Activated naive CD8-positive, alpha-beta T cell treated with anti-CD3 and anti-CD28 coated beads, Interleukin-2, amount 10 ng/mL, durations not matched to agents 7 days and 5 days (primary cell): ENCODE results near the gene ADARB1. TPM values are rescaled to one million over a fixed set of nuclear protein-coding genes. Genes with fewer than 3 reads are reported as not detected.

Experiments used
- ATAC-seq: fragments of 150-1000 bp; cut with Tn5 transposase; one replicate; pipeline ENCODE4 v1.10.0; 2021; ENCODE audit warnings: low read depth, moderate library complexity
- POLR2A ChIA-PET: fragments of 350-600 bp; sonication (Branson Sonifier 250); formaldehyde crosslinking; loops from one replicate; lab custom pipeline; 2021; ENCODE audit warnings: antibody characterized with exemption; lab: Charles Lee
- DNase-seq: peaks from one replicate; pipeline ENCODE4 v3.0.0; 2021
- H3K27ac Mint-ChIP-seq: one replicate; pipeline ENCODE4 v1.8.0; 2022; ENCODE audit warnings: mild to moderate bottlenecking, mixed read lengths
- H3K27me3 Mint-ChIP-seq: one replicate; pipeline ENCODE4 v1.8.0; 2022; ENCODE audit warnings: mild to moderate bottlenecking, moderate library complexity, mixed read lengths
- H3K36me3 Mint-ChIP-seq: one replicate; pipeline ENCODE4 v1.8.0; 2021; ENCODE audit warnings: mild to moderate bottlenecking, mixed read lengths
- H3K4me1 Mint-ChIP-seq: one replicate; pipeline ENCODE4 v1.8.0; 2021; ENCODE audit warnings: mixed read lengths
- H3K4me3 Mint-ChIP-seq: one replicate; pipeline ENCODE4 v1.8.0; 2022; ENCODE audit warnings: mild to moderate bottlenecking, moderate library complexity, mixed read lengths
- H3K9me3 Mint-ChIP-seq: one replicate; pipeline ENCODE4 v1.8.0; 2021; ENCODE audit warnings: mixed read lengths
- total RNA-seq, 2 experiments: library from RNA; stranded (reverse); gene quantifications; one replicate each; pipeline ENCODE4 v1.2.3, GENCODE V29; 2021

The ADARB1 gene
- total RNA-seq, 2 experiments from 2014 or later = 48.3 to 48.4 TPM

DNA sequence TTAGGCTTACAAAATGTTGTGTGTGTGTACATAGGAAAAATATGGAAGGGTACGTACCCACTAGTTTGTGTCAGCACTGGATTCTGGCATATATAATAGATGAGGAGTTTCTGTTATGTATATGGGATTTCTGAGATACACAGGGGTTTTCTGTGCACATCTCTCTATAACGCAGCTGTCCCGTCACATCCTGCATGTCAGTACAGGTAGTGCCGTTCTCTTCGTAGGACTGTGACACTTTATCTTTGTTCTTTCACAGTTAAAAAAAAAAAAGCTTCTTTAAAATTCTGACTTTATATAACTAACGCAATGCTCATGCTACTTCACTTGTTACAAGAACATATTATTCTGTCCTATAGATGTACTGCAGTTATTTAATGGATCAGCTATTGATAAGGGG is 42.9 kb downstream of the ADARB1 start:
- peaks cover 20% of the 10 kb centered on the region for H3K4me1 Mint-ChIP-seq
- no peak for ATAC-seq
- DNase-seq = no peak
- POLR2A ChIA-PET = no interaction called here
- H3K27ac Mint-ChIP-seq = no peak overlapping the region
- H3K36me3 Mint-ChIP-seq = peaks cover 14% of the 10 kb centered on the region
- H3K9me3 Mint-ChIP-seq = no peaks in the 10 kb centered on the region
- no peaks in the 10 kb centered on the region for H3K27me3 Mint-ChIP-seq
- no peak overlapping the region for H3K4me3 Mint-ChIP-seq

- Mint-ChIP-seq H3K9me3 (no peaks in the 10 kb centered on the region), H3K4me1 (peaks cover 24% of the 10 kb centered on the region), H3K36me3 (peaks cover 14% of the 10 kb centered on the region), H3K4me3 (no peak overlapping the region), H3K27ac (no peak overlapping the region), H3K27me3 (no peaks in the 10 kb centered on the region)
- ATAC-seq = no peak
- DNase-seq = no peak
- POLR2A ChIA-PET = no interaction called here
Measured at GRCh38 chr21:45118099-45118498, 43.7 kb downstream of the ADARB1 start.

DNA sequence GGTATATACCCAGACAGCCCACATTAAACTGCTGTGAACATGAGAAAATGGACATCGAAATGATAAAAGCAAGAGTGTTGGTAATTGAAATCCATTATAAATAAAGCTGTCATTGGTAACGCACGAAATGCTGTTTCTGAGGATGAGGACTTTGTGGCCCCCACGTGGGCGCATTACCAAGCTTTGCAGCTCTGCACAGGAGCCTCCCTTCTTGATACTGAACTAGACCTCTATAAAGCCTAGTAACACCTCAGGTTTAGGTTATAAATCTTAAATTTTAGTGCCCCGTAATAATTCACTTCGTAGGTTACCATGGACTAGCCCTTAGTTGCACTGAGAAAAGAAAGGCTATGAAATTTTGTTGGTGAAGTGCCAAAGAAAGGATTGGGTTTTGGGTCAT is 45.4 kb downstream of the ADARB1 start:
- Mint-ChIP-seq H3K4me1 (peaks cover 22% of the 10 kb centered on the region), H3K27me3 (no peaks in the 10 kb centered on the region), H3K9me3 (no peaks in the 10 kb centered on the region), H3K36me3 (peaks cover 18% of the 10 kb centered on the region), H3K27ac (no peak overlapping the region), H3K4me3 (no peak overlapping the region)
- ATAC-seq (no peak), DNase-seq (no peak)
- POLR2A ChIA-PET = no interaction called here

DNA sequence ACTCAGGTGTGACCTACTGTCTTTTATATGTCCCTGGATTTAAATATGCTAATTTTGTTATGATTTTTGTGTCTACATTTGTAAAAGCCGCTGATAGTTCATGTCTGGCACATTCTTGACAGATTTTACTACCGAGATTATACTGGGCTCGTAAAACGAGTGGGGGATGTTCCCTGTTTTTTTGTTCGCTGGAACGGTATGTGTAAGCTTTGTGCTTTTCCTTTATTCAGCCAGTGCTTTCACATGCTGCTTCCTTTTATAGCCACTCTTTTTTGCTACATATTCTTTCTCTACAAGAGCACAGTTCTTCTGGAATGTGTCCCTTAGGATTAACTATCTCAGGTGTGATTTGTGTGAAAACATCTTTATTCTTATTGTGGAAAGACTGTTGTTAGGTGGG is 46.6 kb downstream of the ADARB1 start:
- no peak for ATAC-seq
- H3K36me3 Mint-ChIP-seq = peaks cover 15% of the 10 kb centered on the region
- POLR2A ChIA-PET = no interaction called here

DNA sequence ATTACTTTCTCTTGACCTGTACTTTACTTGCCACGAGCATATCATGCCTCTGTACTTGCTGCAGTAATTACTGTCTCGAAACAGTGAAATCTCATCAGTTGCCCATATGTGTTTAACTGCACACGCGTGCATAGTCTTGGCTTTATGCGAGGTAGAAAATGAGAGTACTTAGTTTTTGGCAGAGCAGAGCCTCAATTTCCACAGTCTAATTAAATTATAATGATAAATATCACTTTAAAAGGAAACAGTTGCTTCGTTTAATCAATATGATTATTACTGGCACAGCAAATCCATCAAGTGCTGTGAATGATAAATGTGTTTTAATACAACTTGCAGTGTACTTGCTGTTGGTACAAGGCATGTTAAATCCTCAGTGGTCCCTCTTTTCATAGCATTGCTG is 47.6 kb downstream of the ADARB1 start:
- H3K27me3 Mint-ChIP-seq = no peaks in the 10 kb centered on the region
- H3K27ac Mint-ChIP-seq = no peak overlapping the region
- peaks cover 9% of the 10 kb centered on the region for H3K36me3 Mint-ChIP-seq
- no peaks in the 10 kb centered on the region for H3K9me3 Mint-ChIP-seq
- H3K4me3 Mint-ChIP-seq = no peak overlapping the region
- POLR2A ChIA-PET = no interaction called here
- H3K4me1 Mint-ChIP-seq = peaks cover 8% of the 10 kb centered on the region
- DNase-seq (no peak), ATAC-seq (no peak)

More for the DNA sequence above, 46.6 kb downstream of the ADARB1 start:
- Mint-ChIP-seq H3K27ac (no peak overlapping the region), H3K4me1 (peaks cover 15% of the 10 kb centered on the region), H3K4me3 (no peak overlapping the region), H3K9me3 (no peaks in the 10 kb centered on the region), H3K27me3 (no peaks in the 10 kb centered on the region)
- no peak for DNase-seq

GRCh38 chr21:45122432-45123132 is 48.2 kb downstream of the ADARB1 start:
- Mint-ChIP-seq H3K4me3 (no peak overlapping the region), H3K4me1 (peaks cover 7% of the 10 kb centered on the region), H3K9me3 (no peaks in the 10 kb centered on the region), H3K36me3 (peaks cover 7% of the 10 kb centered on the region), H3K27ac (no peak overlapping the region), H3K27me3 (no peaks in the 10 kb centered on the region)
- ATAC-seq (no peak), DNase-seq (no peak)
- POLR2A ChIA-PET = interaction anchor here (0.6 kb wide), 1 partner anchor 172 kb away, joined by 4 read pairs; no protein-coding TSS in a partner anchor

GRCh38 chr21:45123440-45123839 is 49.1 kb downstream of the ADARB1 start:
- POLR2A ChIA-PET = no interaction called here
- DNase-seq (no peak), ATAC-seq (no peak)
- no peak overlapping the region for H3K27ac Mint-ChIP-seq
- no peaks in the 10 kb centered on the region for H3K27me3 Mint-ChIP-seq
- H3K4me3 Mint-ChIP-seq = no peak overlapping the region
- H3K4me1 Mint-ChIP-seq = peaks cover 10% of the 10 kb centered on the region
- H3K9me3 Mint-ChIP-seq = no peaks in the 10 kb centered on the region
- peaks cover 7% of the 10 kb centered on the region for H3K36me3 Mint-ChIP-seq

DNA sequence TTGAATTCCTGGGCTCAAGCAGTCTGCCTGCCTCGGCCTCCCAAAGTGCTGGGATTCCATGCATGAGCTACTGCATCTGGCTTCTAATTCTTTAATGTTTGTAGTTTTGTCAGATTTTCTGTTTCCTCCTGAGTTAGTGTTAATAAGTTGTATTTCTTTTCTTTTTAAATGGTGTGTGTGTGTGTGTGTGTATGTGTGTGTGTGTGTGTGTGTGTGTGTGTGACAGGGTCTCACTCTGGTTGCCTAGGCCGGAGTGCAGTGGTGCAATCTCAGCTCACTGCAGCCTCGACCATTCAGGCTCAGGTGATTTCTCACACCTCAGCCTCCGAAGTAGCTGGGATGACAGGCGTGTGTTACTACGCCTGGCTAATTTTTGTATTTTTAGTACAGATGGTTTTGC is 50.2 kb downstream of the ADARB1 start:
- H3K4me1 Mint-ChIP-seq = peaks cover 16% of the 10 kb centered on the region
- POLR2A ChIA-PET = interaction anchor here (0.6 kb wide), 1 partner anchor 183 kb away, joined by 3 read pairs; no protein-coding TSS in a partner anchor
- H3K36me3 Mint-ChIP-seq = peaks cover 6% of the 10 kb centered on the region
- no peak overlapping the region for H3K27ac Mint-ChIP-seq
- no peaks in the 10 kb centered on the region for H3K9me3 Mint-ChIP-seq
- no peak overlapping the region for H3K4me3 Mint-ChIP-seq
- DNase-seq (no peak), ATAC-seq (no peak)
- no peaks in the 10 kb centered on the region for H3K27me3 Mint-ChIP-seq

- POLR2A ChIA-PET = interaction anchor here (0.6 kb wide), 1 partner anchor 183 kb away, joined by 3 read pairs; no protein-coding TSS in a partner anchor
- H3K27ac Mint-ChIP-seq = no peak overlapping the region
Measured at GRCh38 chr21:45125357-45125756, 51.0 kb downstream of the ADARB1 start.

DNA sequence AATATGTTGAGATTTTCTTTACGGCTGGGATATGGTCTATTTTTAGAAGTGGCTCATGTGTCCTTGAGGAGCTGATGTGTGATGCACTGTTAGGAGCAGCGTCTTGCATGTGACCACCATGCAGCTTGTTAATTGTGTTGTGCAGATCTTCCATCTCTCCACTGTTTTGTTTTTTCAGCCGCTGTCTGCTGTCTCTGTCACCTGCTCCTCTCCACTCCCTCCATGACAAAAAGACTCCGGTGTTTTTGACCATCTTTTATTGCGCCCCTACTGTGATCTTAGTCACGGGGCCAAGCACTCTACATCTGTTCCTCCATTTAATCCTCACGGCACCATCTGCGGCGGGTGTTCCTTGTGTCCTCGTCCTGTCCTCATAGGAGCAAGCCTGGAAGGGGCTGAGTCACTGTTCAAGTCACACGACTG is 51.8 kb downstream of the ADARB1 start:
- POLR2A ChIA-PET = no interaction called here
- no peak for DNase-seq
- no peak overlapping the region for H3K27ac Mint-ChIP-seq
- H3K4me1 Mint-ChIP-seq = peaks cover 21% of the 10 kb centered on the region
- H3K9me3 Mint-ChIP-seq = no peaks in the 10 kb centered on the region
- H3K4me3 Mint-ChIP-seq = no peak overlapping the region
- no peaks in the 10 kb centered on the region for H3K27me3 Mint-ChIP-seq
- peaks cover 6% of the 10 kb centered on the region for H3K36me3 Mint-ChIP-seq
- ATAC-seq = no peak

More at GRCh38 chr21:45125357-45125756, 51.0 kb downstream of the ADARB1 start:
- H3K9me3 Mint-ChIP-seq = no peaks in the 10 kb centered on the region
- H3K4me3 Mint-ChIP-seq = no peak overlapping the region
- peaks cover 6% of the 10 kb centered on the region for H3K36me3 Mint-ChIP-seq
- peaks cover 21% of the 10 kb centered on the region for H3K4me1 Mint-ChIP-seq
- DNase-seq (no peak), ATAC-seq (no peak)
- no peaks in the 10 kb centered on the region for H3K27me3 Mint-ChIP-seq

DNA sequence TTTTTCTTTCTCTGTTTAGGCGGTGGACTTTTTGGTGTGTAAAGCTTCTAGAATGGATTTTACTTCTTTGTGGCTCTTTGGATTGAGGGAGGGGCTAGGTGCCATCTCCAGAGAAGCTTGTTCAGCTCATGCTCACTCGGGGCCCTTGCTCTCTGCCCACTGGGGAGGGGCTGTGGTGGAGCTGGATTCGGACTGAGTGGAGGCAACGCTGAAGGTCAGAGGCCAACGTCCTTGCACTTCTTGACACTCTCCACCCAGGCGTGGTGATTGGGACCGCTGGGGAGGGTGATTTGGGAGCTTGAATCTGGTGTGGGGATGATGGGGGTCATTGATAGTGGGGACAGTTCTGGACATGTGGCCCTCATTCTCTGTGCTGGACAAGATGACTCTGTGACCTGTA is 52.6 kb downstream of the ADARB1 start:
- POLR2A ChIA-PET = interaction anchor here (0.8 kb wide), 1 partner anchor 187 kb away, joined by 3 read pairs; the partner anchor contains the start of gene SLX9
- peaks cover 6% of the 10 kb centered on the region for H3K36me3 Mint-ChIP-seq
- H3K4me1 Mint-ChIP-seq = peaks cover 21% of the 10 kb centered on the region
- no peaks in the 10 kb centered on the region for H3K27me3 Mint-ChIP-seq
- no peaks in the 10 kb centered on the region for H3K9me3 Mint-ChIP-seq
- H3K27ac Mint-ChIP-seq = no peak overlapping the region
- no peak for ATAC-seq
- no peak for DNase-seq
- no peak overlapping the region for H3K4me3 Mint-ChIP-seq

GRCh38 chr21:45127937-45128336 is 53.6 kb downstream of the ADARB1 start:
- ATAC-seq = no peak
- H3K9me3 Mint-ChIP-seq = no peaks in the 10 kb centered on the region
- DNase-seq = no peak
- peaks cover 22% of the 10 kb centered on the region for H3K4me1 Mint-ChIP-seq
- H3K36me3 Mint-ChIP-seq = peaks cover 6% of the 10 kb centered on the region
- H3K27me3 Mint-ChIP-seq = no peaks in the 10 kb centered on the region
- peak overlapping the region; percentile 37 for H3K27ac Mint-ChIP-seq
- H3K4me3 Mint-ChIP-seq = no peak overlapping the region
- POLR2A ChIA-PET = interaction anchor here (0.6 to 1.0 kb wide), 3 partner anchors 178 to 829 kb away, joined by 3 to 5 read pairs (median 4); partner anchors contain the start of gene UBE2G2

DNA sequence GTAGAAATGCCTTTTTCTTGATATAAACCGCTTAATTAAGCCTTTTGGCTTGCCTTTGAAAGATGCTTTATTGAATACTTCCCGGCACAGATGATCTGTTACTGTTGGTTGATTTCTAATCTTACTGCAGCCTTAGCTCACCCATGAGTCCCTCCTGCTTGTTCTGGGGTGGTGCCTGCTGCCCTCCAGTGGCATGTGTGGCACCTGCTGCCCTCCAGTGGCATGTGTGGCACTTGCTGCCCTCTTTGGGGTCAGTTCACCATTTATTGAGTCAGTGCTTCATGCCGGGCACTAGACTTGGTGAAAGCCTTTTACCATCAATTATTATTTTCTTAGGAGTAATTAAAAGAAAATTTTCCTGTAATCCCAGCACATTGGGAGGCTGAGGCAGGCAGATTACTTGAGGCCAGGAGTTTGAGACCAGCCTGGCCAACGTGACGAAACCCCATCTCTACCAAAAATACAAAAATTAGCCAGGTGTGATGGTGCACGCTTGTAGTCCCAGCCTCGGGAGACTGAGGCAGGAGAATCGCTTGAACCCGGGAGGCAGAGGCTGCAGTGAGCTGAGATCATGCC is 54.3 kb downstream of the ADARB1 start:
- peaks cover 9% of the 10 kb centered on the region for H3K36me3 Mint-ChIP-seq
- peak; percentile 93 for ATAC-seq
- H3K4me1 Mint-ChIP-seq = peaks cover 24% of the 10 kb centered on the region
- POLR2A ChIA-PET = interaction anchor here (0.6 to 1.2 kb wide), 4 partner anchors 52 to 829 kb away, joined by 3 to 5 read pairs (median 4); partner anchors contain the start of gene UBE2G2
- H3K9me3 Mint-ChIP-seq = no peaks in the 10 kb centered on the region
- DNase-seq = peak; percentile 76
- no peaks in the 10 kb centered on the region for H3K27me3 Mint-ChIP-seq
- peak overlapping the region; percentile 46 for H3K27ac Mint-ChIP-seq
- no peak overlapping the region for H3K4me3 Mint-ChIP-seq
